Measurements from ENCODE around the gene RGS7BP. TPM values are rescaled to one million over a fixed set of nuclear protein-coding genes. Genes with fewer than 3 reads are reported as not detected.

The RGS7BP gene
- polyA plus RNA-seq, 3 donors: not detected

DNA sequence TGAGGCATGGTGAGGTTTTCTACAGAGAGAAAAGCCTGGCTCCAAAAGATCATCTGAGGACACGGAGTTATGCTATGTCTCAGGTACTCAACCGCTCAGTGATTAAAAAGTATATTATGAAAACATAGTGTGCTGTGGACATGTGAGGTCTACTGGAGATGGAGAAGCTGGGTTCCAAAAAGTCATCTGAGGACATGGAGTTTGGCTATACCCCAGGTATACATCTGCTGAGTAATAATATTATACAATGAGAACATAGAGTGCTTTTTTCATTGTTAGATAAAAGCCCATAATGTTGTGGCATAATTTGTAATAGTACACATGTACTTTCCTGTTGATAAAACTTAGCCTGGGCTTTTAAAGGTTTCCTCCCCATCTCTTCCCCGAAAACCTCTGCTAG lies 113.8 kb downstream of the RGS7BP start:
- H3K27me3 Mint-ChIP-seq (ENCODE audit: low read depth in 3 of 3): peaks cover 4 to 8% (median 4%) of the 10 kb centered on the region in 3 donors
- intact Hi-C loops (cut with micrococcal nuclease): no loop called here

GRCh38 chr5:64622991-64623390 lies 117.2 kb downstream of the RGS7BP start:
- Mint-ChIP-seq H3K4me1 (no peaks in the 10 kb centered on the region), H3K9me3 (peaks cover 0 to 2% (median 0%) of the 10 kb centered on the region in 7 donors), H3K27me3 (ENCODE audit: low read depth in 3 of 3) (peaks cover 2 to 4% (median 4%) of the 10 kb centered on the region in 3 donors), H3K36me3 (no peaks in the 10 kb centered on the region), H3K27ac (no peak overlapping the region), H3K4me3 (no peak overlapping the region)
- Histone ChIP-seq H4K20me1 (ENCODE audit: insufficient read depth, low read length) (no peaks in the 10 kb centered on the region), H3K9ac (ENCODE audit: insufficient read depth, low read length, poor library complexity, severe bottlenecking) (no peak overlapping the region), H3K36me3 (replicated peaks in 1 of 2; ENCODE audit: control insufficient read depth in 1 of 2, insufficient read depth in 2 of 2, low read length in 2 of 2) (no peaks in the 10 kb centered on the region), H3K27ac (ENCODE audit: low read depth in 1 of 2, low read length in 2 of 2) (no peak overlapping the region), H3K4me2 (replicated peaks; ENCODE audit: extremely low read depth, low read length, poor library complexity, severe bottlenecking) (no peak overlapping the region), H3K4me1 (ENCODE audit: control insufficient read depth in 1 of 2, insufficient read depth in 2 of 2, low read length in 2 of 2) (no peaks in the 10 kb centered on the region), H3K9me3 (replicated peaks in 1 of 2; ENCODE audit: control insufficient read depth in 1 of 2, insufficient read depth in 1 of 2, low read length in 2 of 2) (no peaks in the 10 kb centered on the region), H3K79me2 (ENCODE audit: insufficient read depth, low read length) (no peaks in the 10 kb centered on the region), H3K4me3 (replicated peaks in 1 of 3; ENCODE audit: low read depth in 2 of 3, low read length in 3 of 3) (no peak overlapping the region), H3K27me3 (ENCODE audit: control insufficient read depth in 2 of 2, insufficient read depth in 2 of 2, low read length in 2 of 2) (no peaks in the 10 kb centered on the region), H2AFZ (ENCODE audit: insufficient read depth, low read depth, low read length, poor library complexity, severe bottlenecking) (no peak overlapping the region)
- no peak for DNase-seq
- intact Hi-C loops (cut with micrococcal nuclease): no loop called here
- no CpG with 5 or more reads among the region's 2 CpGs for WGBS (ENCODE audit: insufficient coverage)
- no peak for TF ChIP-seq CTCF (IDR thresholded peaks at IDR 0.05)

More for the DNA sequence above, 113.8 kb downstream of the RGS7BP start:
- no peak overlapping the region for H3K4me3 ChIP-seq (replicated peaks in 1 of 3; ENCODE audit: low read depth in 2 of 3, low read length in 3 of 3)
- no peak overlapping the region for H3K27ac Mint-ChIP-seq
- no peaks in the 10 kb centered on the region for H3K36me3 ChIP-seq (replicated peaks in 1 of 2; ENCODE audit: control insufficient read depth in 1 of 2, insufficient read depth in 2 of 2, low read length in 2 of 2)
- H3K27ac ChIP-seq (ENCODE audit: low read depth in 1 of 2, low read length in 2 of 2): no peak overlapping the region
- H2AFZ ChIP-seq (ENCODE audit: insufficient read depth, low read depth, low read length, poor library complexity, severe bottlenecking): no peak overlapping the region
- H3K9me3 Mint-ChIP-seq: peaks cover 0 to 2% (median 0%) of the 10 kb centered on the region in 7 donors
- H3K4me2 ChIP-seq (replicated peaks; ENCODE audit: extremely low read depth, low read length, poor library complexity, severe bottlenecking): no peak overlapping the region
- H3K36me3 Mint-ChIP-seq: no peaks in the 10 kb centered on the region
- H4K20me1 ChIP-seq (ENCODE audit: insufficient read depth, low read length): no peaks in the 10 kb centered on the region
- H3K4me1 ChIP-seq (ENCODE audit: control insufficient read depth in 1 of 2, insufficient read depth in 2 of 2, low read length in 2 of 2): no peaks in the 10 kb centered on the region
- no peak for DNase-seq
- no peak overlapping the region for H3K4me3 Mint-ChIP-seq
- no peaks in the 10 kb centered on the region for H3K79me2 ChIP-seq (ENCODE audit: insufficient read depth, low read length)
- H3K27me3 ChIP-seq (ENCODE audit: control insufficient read depth in 2 of 2, insufficient read depth in 2 of 2, low read length in 2 of 2): peaks cover 0 to 5% of the 10 kb centered on the region in 2 donors
- no peak for TF ChIP-seq CTCF (IDR thresholded peaks at IDR 0.05)
- H3K4me1 Mint-ChIP-seq: no peaks in the 10 kb centered on the region
- H3K9me3 ChIP-seq (replicated peaks in 1 of 2; ENCODE audit: control insufficient read depth in 1 of 2, insufficient read depth in 1 of 2, low read length in 2 of 2): no peaks in the 10 kb centered on the region
- no peak overlapping the region for H3K9ac ChIP-seq (ENCODE audit: insufficient read depth, low read length, poor library complexity, severe bottlenecking)
- 94% methylated on average over 2 of the region's 3 CpGs for WGBS (ENCODE audit: insufficient coverage)

Data from CD14-positive monocyte (primary cell).